ENCODE data around the gene TMA7B.
"Not testable (repeated sequence)": the region's sequence is repeated elsewhere in the genome, so short reads cannot be mapped to it uniquely, and the experiment has no call there.

Gene TMA7B

GRCh38 chr22:39933741-39934140 lies 26.5 kb upstream of the TMA7B start:
- DNase-seq: no peak

GRCh38 chr22:39935116-39935515 lies 25.1 kb upstream of the TMA7B start:
- peak; percentile 25 for DNase-seq

- no peak for DNase-seq
These were observed 24.6 kb upstream of the TMA7B start for GRCh38 chr22:39935612-39936011.

- no peak for DNase-seq
These were observed 23.6 kb upstream of the TMA7B start for GRCh38 chr22:39936523-39937145.

GRCh38 chr22:39937906-39938305 lies 22.3 kb upstream of the TMA7B start:
- DNase-seq: no peak

GRCh38 chr22:39938509-39939111 lies 21.6 kb upstream of the TMA7B start:
- DNase-seq: no peak

- no peak for DNase-seq
These were observed 20.4 kb upstream of the TMA7B start for GRCh38 chr22:39939830-39940229.

- no peak for DNase-seq
These were observed 19.4 kb upstream of the TMA7B start for GRCh38 chr22:39940757-39941305.

- DNase-seq: no peak
These were observed 18.6 kb upstream of the TMA7B start for GRCh38 chr22:39941601-39942000.

- DNase-seq: no peak
These were observed 17.6 kb upstream of the TMA7B start for GRCh38 chr22:39942439-39943230.

- no peak for DNase-seq
These were observed 16.9 kb upstream of the TMA7B start for GRCh38 chr22:39943337-39943736.

GRCh38 chr22:39943953-39944872 lies 16.0 kb upstream of the TMA7B start:
- no peak for DNase-seq

- no peak for DNase-seq
These were observed 14.1 kb upstream of the TMA7B start for GRCh38 chr22:39946126-39946502.

GRCh38 chr22:39946503-39947219 lies 13.5 kb upstream of the TMA7B start:
- DNase-seq: peak; percentile 9

GRCh38 chr22:39947220-39948216 lies 12.7 kb upstream of the TMA7B start:
- no peak for DNase-seq

GRCh38 chr22:39949964-39950737 lies 10.0 kb upstream of the TMA7B start:
- no peak for DNase-seq

- DNase-seq: not testable (repeated sequence)
These were observed 8.4 kb upstream of the TMA7B start for GRCh38 chr22:39951603-39952293.

GRCh38 chr22:39952347-39952746 lies 7.8 kb upstream of the TMA7B start:
- DNase-seq: no peak

- no peak for DNase-seq
These were observed 7.1 kb upstream of the TMA7B start for GRCh38 chr22:39953101-39953500.

Measured in midbrain (tissue), 1 donor.